Activated CD8-positive, alpha-beta T cell treated with anti-CD3 and anti-CD28 coated beads for 36 hours (primary cell): ENCODE results near the gene ITIH5. TPM values are rescaled to one million over a fixed set of nuclear protein-coding genes. Genes with fewer than 3 reads are reported as not detected.
A peak's percentile ranks its signal among the peaks of the same experiment; 100 is the strongest.

Source experiments
- ATAC-seq: fragments of 200-7000 bp; cut with Tn5 transposase; one replicate; pipeline ENCODE4 v1.10.0; 2021; ENCODE audit warnings: mild to moderate bottlenecking, moderate library complexity
- CTCF ChIA-PET: fragments of 350-600 bp; sonication (Branson Sonifier 250); formaldehyde crosslinking; loops from one replicate; lab custom pipeline; 2021; ENCODE audit warnings: antibody characterized with exemption; lab: Charles Lee
- POLR2A ChIA-PET: fragments of 350-600 bp; sonication (Branson Sonifier 250); formaldehyde crosslinking; loops from one replicate; lab custom pipeline; 2021; ENCODE audit warnings: antibody characterized with exemption; lab: Charles Lee
- DNase-seq: peaks from one replicate; pipeline ENCODE4 v3.0.0-alpha.2; 2020
- H3K27ac Mint-ChIP-seq: one replicate; pipeline ENCODE4 v1.8.0; 2021; ENCODE audit warnings: mild to moderate bottlenecking, mixed read lengths
- H3K27me3 Mint-ChIP-seq: one replicate; pipeline ENCODE4 v1.8.0; 2021; ENCODE audit warnings: mixed read lengths
- H3K36me3 Mint-ChIP-seq: one replicate; pipeline ENCODE4 v1.8.0; 2021; ENCODE audit warnings: low read depth, mixed read lengths
- H3K4me1 Mint-ChIP-seq: one replicate; pipeline ENCODE4 v1.8.0; 2021; ENCODE audit warnings: low read depth, mixed read lengths
- H3K4me3 Mint-ChIP-seq: one replicate; pipeline ENCODE4 v1.8.0; 2021; ENCODE audit warnings: mild to moderate bottlenecking, moderate library complexity, mixed read lengths
- H3K9me3 Mint-ChIP-seq: one replicate; pipeline ENCODE4 v1.8.0; 2021; ENCODE audit warnings: mixed read lengths
- CTCF ChIP-seq: fragments of 200-600 bp; IDR thresholded peaks from one replicate; pipeline ENCODE4 v1.8.0; 2022; ENCODE audit warnings: antibody characterized with exemption, mild to moderate bottlenecking
- intact Hi-C: fragments of 100-400 bp; cut with micrococcal nuclease; formaldehyde crosslinking; loops from one replicate; pipeline ENCODE4 v1.10.0; 2022
- total RNA-seq, 2 experiments: library from RNA; stranded (reverse); gene quantifications; one replicate each; pipeline ENCODE4 v1.2.3, GENCODE V29; 2021

The ITIH5 gene
- total RNA-seq, 2 experiments from 2014 or later: not detected

GRCh38 chr10:7672341-7673134, 5.8 kb upstream of the ITIH5 start:
- TF ChIP-seq CTCF: no peak
- H3K36me3 Mint-ChIP-seq: no peaks in the 10 kb centered on the region
- peaks cover 2% of the 10 kb centered on the region for H3K4me1 Mint-ChIP-seq
- ATAC-seq (no peak), DNase-seq (no peak)
- POLR2A ChIA-PET: no interaction called here
- H3K27ac Mint-ChIP-seq: no peak overlapping the region
- no peaks in the 10 kb centered on the region for H3K9me3 Mint-ChIP-seq
- intact Hi-C loops: no loop called here
- no peak overlapping the region for H3K4me3 Mint-ChIP-seq
- peaks cover 44% of the 10 kb centered on the region for H3K27me3 Mint-ChIP-seq
- CTCF ChIA-PET: no interaction called here

DNA sequence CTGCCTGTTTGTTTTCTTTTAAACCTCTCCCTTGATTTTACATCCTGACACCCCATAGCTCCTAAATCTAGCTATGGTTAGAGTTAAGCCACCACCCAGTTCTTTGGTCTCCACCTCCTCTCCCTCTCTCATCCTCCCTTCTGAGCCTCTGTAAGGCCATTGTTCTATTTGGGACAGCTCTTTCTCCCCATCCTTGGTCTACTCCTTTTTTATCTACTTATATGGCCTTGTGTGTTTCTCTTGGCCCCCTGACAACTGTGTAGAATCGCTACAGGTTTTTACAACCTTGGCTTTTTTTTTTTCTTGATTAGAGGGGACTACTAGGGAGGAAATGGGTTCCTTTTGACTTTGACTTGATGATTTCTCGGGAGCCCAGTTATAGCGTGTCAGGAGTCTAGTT, 3.4 kb upstream of the ITIH5 start:
- ATAC-seq: no peak
- CTCF ChIA-PET: interaction anchor here (1.1 to 1.5 kb wide), 2 partner anchors 17 to 145 kb away, joined by 6 to 7 read pairs; no protein-coding TSS in a partner anchor
- no peak overlapping the region for H3K4me3 Mint-ChIP-seq

DNA sequence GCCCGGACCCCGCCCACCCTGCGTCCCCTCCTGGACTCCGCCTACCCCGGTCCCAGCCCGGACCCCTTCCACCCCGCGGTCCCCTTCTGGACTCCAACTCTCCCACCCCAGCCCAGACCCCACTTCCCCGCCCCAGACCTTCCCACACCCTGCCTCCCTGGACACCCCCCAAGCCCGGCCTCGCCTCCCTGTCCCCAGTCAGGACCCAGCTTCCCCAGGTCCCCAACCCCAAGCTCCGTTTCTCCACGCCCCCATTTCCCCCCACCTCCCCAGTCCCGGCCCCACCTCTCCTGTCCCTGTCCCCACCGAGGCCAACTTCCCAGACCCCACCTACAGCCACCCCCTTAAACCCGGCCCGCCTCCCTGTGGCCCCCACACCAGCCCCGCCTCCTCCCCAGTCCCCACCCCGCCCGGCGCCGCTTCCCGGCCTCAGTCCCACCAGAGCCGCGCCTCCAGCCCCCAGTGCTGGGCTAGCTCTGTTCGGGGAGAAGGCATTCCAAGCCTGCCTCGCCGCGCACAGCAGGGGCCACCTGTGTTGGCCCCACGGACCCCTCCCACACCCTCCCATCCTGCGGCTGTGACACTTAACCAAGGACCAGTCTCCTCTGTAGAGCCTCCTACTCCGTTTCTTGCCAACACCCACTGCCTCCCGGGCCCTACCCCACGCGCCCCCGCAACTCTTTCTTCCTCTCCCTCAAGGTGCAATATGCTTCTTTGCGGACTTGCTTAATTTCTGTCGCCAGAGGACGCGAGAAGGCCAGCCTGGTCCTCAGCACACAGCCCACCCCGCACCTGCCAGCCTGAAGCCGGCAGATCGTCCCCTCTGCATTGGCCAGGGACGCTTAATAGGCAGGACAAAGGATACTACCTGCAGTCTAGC, 736 bp upstream of the ITIH5 start:
- peaks cover 9% of the 10 kb centered on the region for H3K4me1 Mint-ChIP-seq
- ATAC-seq (peak; percentile 24), DNase-seq (no peak)
- CTCF ChIA-PET: interaction anchor here (2.0 kb wide), 1 partner anchor 143 kb away, joined by 10 read pairs; no protein-coding TSS in a partner anchor
- no peak overlapping the region for H3K27ac Mint-ChIP-seq
- POLR2A ChIA-PET: no interaction called here
- intact Hi-C loops: no loop called here
- no peaks in the 10 kb centered on the region for H3K36me3 Mint-ChIP-seq
- no peaks in the 10 kb centered on the region for H3K9me3 Mint-ChIP-seq
- H3K27me3 Mint-ChIP-seq: peaks cover 45% of the 10 kb centered on the region
- peak overlapping the region; percentile 55 for H3K4me3 Mint-ChIP-seq
- TF ChIP-seq CTCF: no peak

More for the DNA sequence above, 3.4 kb upstream of the ITIH5 start:
- Mint-ChIP-seq H3K36me3 (no peaks in the 10 kb centered on the region), H3K27ac (no peak overlapping the region), H3K4me1 (peaks cover 9% of the 10 kb centered on the region), H3K27me3 (peaks cover 54% of the 10 kb centered on the region), H3K9me3 (no peaks in the 10 kb centered on the region)
- POLR2A ChIA-PET: no interaction called here
- intact Hi-C loops: no loop called here
- no peak for DNase-seq
- TF ChIP-seq CTCF: no peak

GRCh38 chr10:7665767-7666166, 999 bp downstream of the ITIH5 start:
- DNase-seq: no peak
- Mint-ChIP-seq H3K27ac (no peak overlapping the region), H3K4me1 (peaks cover 9% of the 10 kb centered on the region), H3K9me3 (no peaks in the 10 kb centered on the region), H3K27me3 (peaks cover 42% of the 10 kb centered on the region), H3K36me3 (no peaks in the 10 kb centered on the region), H3K4me3 (peak overlapping the region; percentile 54)
- no peak for ATAC-seq
- intact Hi-C loops: no loop called here
- TF ChIP-seq CTCF: no peak
- ChIA-PET POLR2A (no interaction called here), CTCF (interaction anchor here (1.9 kb wide), 1 partner anchor 21 kb away, joined by 7 read pairs; no protein-coding TSS in a partner anchor)
